Measurements from ENCODE around the gene KIF26B.

Gene KIF26B

DNA sequence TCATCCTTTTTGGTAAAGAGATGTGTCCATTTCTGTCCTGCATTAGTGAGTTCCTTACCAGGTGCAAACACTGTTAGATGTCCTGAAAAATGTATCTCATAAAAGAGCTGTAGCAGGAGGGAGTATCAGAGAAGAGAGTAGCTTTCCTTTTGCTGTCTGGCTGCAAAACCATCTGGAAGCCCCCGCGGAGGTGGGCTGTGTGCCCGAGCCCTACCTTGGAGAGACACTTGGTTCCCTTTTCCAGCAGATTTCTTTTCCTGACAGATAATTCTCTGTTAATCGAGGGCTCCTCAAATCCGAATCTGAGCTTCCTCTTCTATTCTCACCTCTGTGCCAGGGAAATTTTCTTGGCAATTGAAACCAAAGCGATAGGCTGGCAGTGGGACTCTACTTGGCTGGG, 53.0 kb downstream of the KIF26B start:
- no peak for DNase-seq (ENCODE audit: low read depth in 2 of 2)

DNA sequence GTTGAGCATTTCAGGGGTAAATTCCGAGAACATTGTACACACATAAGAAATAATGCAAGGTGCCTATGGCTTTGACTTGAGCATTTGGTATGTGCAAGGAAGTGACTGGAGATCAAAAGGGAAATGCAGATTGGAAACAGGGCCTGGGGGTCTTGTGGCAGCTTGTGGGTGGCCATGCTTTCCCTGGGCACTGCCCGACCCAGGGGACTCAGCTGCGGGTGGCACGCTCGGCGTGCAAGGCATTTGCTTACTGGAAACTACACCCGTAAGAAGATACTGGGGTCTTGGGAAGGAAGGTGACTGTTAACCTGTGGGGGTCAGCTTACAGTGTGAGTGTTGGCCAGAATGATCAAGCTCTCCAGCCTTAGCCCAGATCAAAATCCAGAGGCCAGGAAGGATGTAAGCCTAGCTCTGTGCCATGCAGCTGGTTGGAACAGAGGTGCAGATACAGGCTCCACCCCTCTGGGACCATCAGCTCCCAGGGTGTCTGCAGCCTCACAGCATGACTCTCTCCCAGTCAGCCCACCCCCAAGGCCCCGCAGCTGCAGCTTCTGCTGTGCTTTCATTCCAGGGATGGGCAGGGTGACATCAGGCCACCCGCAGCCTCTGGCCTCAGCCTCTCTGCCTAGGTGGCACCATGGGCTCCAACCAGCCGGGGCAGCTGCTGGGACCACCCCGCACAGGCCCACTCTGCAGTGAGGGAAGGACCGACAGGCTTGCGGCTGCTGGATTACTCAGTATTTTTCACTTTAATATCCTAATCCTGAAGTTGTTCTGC, 55.1 kb downstream of the KIF26B start:
- no peak for DNase-seq (ENCODE audit: low read depth in 2 of 2)

DNA sequence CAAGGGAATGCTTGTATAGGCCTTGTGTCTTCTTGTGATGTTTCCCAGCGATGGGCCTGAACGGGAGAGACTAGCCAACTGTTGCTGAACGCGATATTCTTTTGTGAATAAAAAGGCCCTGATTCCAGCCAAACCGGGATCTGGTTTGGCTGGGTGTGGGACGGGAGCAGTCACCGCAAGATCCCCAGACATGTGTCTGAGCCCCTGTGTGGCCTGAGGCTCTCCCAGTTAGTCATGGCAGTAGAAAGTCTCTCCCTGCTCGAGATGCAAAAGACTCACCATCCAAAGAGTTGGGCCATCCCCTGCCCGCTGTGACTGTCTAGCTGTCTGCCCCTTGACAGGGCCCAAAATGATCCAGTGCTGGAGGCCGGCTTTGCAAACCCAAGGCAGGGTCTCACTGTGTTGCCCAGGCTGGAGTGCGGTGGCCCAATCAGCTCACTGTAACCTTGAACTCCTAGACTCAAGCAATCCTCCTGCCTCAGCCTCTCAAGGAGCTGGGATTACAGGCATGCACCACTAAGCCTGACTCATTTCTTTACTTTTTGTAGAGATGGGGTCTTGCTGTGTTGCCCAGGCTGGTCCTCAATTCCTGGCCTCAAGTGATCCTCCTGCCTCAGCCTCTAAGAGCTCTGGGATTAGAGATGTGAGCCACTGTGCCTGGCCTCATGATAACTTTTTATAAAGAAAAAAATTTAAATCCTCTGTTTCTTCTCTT, 56.4 kb downstream of the KIF26B start:
- DNase-seq (ENCODE audit: low read depth in 2 of 2): no peak

DNA sequence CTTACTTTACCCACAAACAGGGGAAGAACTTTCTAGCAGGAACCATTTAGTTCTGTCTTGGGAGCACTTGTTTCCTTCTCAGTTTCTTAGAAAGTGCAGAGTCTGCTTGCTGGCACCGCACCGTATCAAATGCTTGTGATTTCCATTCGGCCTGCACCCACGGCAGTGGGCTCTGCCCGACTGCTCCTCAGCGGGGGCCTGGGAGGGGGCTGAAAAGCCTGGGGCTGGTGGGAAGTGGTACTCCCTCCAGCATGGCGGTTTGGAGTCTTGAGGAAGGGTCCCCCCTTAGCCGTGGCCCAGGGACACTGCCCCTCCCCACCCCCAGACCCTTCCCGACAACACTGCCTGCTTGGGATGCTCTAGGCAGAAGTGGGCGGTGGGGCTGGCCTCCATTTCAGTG, 57.0 kb downstream of the KIF26B start:
- DNase-seq (ENCODE audit: low read depth in 2 of 2): no peak

DNA sequence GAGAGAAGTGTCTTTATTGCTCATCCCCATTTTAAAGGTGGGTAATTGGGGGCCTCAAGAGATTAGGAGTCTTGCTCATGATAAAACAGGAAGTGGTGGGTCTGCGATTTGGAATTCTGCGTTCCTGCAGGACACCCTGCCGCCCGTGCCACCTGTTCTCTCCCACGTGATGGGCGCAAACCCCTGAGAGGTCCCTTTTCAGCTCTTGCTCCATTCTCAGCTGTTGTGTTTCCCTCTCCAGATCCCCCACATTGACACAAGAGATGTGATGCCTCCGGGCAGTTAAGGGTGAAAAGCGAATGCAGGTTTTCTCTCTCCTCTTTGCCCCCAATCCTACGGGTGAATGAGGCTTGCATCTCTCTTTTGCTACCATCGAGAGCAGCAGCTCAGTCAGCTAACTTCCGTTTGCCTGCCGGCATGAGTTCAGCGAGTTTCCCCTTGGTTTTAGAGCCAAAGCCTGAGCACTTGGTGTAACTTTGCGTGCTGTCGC, 57.5 kb downstream of the KIF26B start:
- no peak for DNase-seq (ENCODE audit: low read depth in 2 of 2)

DNA sequence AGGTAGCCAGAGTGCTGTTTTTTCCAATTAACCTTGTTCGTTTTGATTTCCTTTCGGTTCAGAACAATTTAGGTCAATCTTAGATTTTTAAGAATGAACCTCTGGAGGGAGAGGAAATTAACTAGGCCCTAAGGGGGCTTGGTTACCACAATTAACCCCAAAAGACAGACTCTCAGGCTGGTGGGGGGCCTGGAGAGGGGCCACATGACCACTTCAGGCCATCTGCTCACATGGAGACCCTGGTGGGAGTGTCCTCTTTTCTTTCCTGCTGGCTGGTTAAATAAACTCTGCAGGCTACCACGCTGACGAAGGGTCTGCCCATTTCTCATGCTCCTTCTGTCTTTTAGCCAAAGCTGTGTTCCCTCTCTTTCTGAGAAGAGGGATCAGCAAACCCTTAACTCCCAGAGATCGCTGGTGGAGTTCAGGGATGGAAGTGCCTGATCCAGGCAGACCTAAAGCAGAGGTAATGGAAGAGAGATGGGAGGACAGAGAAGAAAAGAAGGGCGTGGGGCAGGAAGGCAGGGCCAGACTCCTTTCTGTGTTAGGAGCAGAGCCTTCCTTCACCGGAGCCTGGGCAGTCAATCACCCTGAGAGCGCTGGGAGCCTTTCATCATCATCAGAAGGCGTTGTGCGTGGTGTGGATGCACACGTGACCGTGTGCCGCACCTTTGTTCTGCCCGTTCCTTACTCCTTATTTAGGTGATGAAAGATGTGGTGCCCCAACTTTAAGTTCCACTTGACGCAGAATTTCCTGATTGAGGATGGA, 58.5 kb downstream of the KIF26B start:
- DNase-seq (ENCODE audit: low read depth in 2 of 2): no peak

DNA sequence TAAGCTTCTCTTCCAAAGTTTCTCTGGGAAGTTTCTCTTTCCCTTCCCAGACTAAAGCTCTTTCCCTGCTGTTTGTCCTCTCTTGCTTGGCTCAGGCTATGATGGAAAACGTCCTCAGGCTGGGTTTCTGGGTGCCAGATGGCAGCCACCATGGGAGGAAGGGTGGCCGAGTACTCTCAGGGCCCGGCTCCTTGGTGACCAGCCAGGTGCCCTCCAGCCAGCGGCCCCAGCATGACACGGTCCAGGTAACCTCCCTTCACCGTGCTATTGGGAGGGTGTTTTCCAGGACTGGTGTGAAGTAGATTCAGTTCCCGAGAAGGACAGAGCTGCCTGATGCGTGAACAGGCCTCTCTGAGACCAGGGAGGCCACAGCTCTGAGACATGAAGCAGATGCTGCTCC, 60.3 kb downstream of the KIF26B start:
- DNase-seq (ENCODE audit: low read depth in 2 of 2): no peak

DNA sequence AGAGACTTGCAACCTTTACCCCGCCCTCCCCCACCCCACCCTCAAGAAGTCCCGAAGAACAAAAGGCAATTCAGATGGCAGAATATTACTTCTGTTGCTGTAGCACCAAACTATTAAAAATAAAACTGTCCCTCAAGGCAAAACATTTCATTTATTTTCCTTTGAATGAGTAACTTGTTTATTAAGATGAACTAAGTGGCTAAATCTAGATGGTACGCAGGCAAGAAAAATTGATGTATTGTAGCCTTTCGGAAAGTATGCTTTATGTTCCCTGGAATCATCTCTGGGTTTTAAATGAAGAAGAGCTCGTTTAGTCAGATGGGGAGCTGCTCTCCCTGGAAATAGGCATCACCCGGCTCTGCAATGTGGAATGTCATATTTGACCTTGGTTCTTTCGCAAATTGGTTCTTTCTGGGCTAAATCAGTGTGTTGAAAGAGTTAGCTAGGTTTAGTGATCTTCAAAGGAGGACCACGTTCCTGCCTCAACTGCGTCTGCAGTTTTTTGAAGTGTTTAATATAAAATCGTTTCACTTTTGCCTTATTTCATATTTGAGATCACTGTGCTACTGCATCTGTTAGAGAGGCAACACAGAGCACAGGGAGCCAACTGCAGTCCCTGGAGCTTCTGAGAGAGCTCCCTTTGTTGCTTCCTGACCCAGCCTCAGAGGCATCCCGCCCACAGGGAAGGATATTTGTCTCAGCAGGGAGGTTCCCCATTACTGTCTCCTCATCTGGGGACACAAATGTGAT, 61.8 kb downstream of the KIF26B start:
- DNase-seq (ENCODE audit: low read depth in 2 of 2): no peak

DNA sequence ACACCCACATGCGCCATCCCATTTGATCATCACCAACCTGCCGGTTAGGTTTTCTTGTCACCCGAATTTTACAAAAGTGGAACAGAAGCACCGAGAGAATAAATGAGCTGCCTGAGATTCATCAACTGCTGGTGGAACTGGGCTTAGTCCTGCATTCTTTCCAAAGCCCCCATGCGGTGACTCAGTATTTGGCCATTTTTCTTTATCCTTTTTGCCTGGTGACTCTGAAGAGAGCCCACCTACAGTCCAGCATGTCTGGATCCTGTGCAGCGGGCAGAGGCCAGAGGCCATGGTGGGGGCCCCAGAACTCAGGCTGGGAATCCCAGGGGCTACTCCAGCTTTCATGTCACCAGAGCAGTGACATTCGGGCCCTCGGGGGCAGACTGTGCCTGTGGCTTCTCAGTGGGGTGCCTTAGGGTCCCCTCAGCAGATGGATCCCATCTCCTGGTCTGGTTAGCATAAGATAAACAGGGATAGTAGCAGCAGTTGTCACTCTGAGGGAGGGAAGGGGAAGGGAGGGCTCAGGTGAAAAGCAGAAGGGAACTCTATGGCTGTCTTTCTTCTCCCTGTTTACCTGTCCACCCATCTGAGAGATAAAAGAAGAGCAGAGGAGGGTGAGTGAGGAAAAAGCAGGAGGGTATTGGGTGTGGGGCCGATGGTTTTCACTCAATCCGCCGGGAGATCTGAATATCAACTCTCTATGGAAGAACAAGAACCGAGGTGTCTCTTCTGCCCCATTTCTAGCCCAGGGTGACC, 63.2 kb downstream of the KIF26B start:
- no peak for DNase-seq (ENCODE audit: low read depth in 2 of 2)

DNA sequence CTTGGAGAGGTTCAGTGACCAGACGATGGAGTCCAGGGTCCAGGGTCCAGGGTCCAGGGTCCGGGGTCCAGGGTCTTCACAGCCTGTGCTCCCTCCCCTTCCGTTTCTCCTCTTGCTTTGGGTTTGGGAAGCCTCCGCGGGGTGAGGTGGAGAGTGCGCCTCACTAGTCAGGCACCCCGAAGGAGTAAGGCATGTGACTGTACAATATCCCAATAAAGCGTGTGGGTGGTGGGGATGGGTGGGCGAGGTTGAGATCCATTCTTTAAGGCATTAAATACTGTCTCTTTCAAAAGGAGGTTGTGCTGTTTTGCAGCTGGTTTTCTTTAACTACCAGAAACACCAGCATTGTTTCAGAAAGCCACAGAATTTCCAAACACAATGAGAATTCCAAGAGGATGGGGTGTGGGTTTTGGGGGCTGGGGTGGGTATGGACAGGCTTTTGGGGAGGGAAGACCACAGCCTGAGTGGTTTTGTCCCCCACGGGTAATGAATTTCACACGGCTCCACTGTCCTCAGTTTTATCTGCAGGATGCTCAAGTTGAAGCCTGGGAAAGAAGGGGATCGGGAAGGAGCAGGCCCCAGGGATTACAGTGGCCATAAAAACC, 65.7 kb downstream of the KIF26B start:
- no peak for DNase-seq (ENCODE audit: low read depth in 2 of 2)

DNA sequence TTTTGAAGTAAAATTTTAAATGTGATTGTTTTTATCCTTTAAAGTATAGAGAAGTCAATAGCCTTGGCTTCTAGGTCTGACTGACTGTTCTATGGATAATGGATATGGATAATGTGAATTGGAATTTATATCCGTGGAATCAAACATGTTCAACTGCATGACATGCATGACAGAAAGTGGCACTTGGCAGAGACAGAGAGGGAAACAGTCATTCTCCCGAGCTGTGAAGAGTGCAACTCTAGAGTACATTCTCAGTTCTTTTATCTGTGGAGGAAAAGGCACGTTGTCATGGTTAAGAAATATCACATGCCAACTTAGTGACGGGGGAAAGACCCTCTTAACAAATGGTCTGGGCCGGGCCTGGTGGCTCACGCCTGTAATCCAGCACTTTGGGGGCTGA, 67.0 kb downstream of the KIF26B start:
- DNase-seq (ENCODE audit: low read depth in 2 of 2): no peak

DNA sequence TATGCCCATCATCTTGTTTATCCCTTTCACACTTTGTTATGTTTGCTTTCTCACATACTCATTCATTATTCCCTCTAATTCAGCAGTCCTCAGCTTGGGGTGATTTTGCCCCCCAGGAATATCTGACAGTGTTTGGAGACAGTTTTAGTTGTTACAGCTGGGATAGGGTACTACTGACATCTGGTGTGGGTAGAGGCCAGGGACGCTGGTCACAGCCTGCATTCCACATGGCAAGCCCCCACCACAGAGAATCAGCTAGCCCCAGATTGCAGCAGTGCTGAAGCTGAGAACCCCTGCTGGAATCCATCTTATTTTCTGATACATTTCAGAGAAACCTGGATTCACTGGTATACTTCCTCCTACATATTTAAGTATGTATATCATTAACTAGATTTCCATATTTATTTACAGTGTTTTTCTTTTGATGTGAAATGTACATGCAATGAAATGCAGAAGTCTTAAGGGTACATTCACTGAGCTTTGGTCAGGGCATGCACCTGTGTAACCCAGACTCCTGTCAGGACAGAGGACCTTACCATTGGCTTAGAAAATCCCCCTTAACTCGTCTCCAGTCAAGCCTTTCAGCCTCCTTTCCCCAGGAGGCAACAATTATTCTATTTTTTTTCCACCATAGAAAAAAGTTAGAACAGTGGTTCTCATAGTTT, 68.3 kb downstream of the KIF26B start:
- no peak for DNase-seq (ENCODE audit: low read depth in 2 of 2)

DNA sequence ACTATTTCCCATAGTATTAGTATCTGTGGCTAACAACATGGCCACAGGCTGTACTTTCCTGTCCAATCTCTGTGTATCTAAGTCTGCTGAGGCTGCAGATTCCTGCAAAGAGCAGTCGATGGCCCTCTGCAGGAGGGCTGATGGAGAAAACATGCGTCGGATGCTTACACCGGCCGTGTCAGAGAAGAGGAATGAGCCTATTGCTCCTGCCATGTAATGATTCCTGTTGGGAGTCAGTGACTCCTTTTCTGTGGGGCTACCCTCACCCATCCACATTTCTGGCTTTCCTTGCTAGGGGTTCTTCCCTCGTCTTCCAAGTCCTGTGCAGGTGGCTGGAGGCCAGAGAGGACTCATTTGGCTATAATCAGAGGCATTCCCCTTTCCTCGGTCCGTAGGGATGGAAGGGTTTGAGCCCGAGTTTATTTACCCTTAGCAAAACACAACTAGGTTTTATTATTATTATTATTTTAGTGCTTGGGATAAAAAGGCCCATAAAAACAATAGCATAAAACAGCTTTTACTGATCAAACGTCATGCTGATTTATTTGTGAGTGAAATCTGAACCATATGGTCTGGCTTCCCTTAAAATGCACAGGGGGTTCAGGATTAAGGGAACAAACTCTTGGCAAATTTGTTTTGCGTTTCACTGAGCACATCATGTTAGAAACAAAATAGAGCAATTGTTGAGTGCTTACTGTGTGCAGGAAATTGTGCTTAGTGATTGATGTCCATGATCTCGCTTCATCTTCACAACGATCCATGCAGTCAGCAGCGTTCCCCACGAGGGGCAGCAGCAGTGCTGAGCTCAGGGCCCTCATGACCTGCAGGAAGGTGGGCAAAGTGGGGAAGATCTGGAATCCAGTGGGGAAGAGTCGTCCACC, 70.8 kb downstream of the KIF26B start:
- no peak for DNase-seq (ENCODE audit: low read depth in 2 of 2)

DNA sequence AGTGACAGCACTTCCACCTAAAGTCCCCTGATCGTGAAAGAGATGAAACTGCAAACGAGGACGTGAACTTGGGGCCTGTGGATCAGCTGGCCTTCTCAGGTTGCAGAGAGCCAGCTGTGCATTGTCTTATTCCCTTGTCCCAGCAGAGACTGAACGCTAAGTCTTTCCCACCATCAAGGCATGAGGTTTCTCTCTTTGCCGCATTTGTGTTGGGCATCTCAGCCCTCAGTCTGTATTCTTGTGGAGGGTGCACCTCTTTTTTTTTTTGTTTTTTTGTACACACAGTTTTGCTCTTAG, 71.4 kb downstream of the KIF26B start:
- no peak for DNase-seq (ENCODE audit: low read depth in 2 of 2)

DNA sequence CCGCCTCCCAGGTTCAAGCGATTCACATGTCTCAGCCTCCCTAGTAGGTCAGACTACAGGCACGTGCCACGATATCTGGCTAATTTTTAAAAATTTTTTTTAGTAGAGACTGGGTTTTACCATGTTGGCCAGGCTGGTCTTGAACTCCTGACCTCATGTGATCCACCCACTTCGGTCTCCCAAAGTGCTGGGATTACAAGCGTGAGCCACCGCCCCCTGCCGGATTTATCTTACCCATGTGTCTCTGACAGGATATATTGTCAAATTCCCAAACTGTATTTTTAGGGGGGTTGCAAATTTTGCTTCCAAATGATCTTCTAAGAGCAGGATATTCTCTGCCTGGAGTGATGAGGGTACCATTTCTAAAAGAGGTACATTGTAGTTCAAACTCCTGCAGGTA, 74.3 kb downstream of the KIF26B start:
- DNase-seq (ENCODE audit: low read depth in 2 of 2): no peak

DNA sequence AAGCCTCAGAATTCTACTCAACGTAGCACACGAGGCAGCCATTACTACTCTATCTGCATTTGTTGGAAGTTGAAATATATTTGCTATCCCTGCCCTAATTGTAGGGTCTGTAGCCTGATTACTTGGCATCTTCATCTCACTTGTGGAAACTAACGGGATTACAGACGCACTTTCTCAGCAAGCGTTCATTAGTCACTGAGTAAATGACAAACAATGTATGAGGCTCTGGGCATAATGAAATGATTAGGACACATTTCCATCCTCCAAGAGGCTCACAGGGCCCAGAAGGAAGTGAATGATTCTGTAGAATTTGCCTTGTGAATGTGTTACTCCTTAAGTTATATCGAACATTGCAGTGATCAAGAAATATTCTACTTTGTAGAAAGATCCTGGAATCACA, 78.1 kb downstream of the KIF26B start:
- no peak for DNase-seq (ENCODE audit: low read depth in 2 of 2)

DNA sequence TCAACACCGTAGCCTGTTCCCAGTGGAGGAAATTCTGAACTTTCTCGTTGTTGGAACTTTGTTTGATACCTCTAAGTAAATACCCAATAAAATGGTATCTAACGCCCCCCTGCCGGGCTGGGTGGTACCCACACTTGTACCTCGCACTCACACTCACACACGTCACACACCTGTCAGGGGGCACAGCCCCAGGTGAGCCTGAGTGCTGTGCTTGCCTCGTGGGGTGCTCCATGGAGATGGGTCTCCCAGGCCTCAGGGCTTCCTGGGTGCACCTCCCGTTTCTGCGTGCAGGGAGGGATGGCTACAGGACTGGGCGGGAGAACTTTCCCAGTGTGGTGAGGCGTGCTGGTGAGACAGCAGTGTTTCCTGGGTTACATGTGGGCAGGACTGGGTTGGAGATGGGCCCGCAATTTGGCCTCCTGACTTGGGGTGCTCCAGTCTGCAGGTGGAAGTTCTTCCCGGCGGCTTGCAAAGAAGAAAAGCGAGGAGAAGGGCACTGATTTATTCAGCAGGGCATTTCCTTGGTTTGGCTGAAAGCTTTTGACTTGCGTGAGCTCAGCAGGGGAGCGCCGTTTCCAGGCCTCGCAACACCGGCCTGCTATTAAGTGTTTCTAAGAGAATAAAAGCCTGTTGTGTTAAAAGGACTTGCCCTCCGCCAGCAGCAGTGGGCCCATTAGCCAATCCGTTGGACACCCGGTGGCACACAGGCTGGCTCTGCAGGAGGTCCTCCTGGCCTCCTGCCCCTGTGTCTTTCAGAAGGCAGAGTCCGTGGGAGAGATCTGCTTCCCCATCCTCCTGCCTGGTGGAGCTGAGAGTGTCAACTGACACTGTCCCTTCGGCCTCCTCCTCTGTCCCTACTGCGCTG, 79.7 kb downstream of the KIF26B start:
- no peak for DNase-seq (ENCODE audit: low read depth in 2 of 2)

DNA sequence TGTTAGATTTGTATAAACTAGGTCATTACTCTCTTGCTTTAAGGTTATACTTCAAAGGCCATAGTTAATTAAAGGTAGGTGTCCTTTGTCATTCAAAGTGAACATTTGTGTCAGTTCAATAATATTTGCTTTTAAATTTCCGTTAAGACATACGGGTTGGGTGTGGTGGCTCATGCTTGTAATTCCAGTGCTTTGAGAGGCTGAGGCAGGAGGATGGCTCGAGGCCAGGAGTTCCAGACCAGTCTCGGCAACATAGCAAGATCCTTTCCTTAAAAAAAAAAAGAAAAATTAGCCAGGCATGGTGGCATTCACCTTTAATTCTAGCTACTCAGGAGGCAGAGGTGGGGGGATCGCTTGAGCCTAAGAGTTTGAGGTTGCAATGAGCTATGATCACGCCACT, 80.4 kb downstream of the KIF26B start:
- DNase-seq (ENCODE audit: low read depth in 2 of 2): no peak
